Hepatocyte (in vitro differentiated cells): ENCODE results near the gene STRIP1. TPM values are rescaled to one million over a fixed set of nuclear protein-coding genes. Genes with fewer than 3 reads are reported as not detected.

Experiments used
- DNase-seq: peaks from one replicate; pipeline ENCODE4 v3.0.0-alpha.2; 2016; ENCODE audit warnings: low spot score
- H2AFZ ChIP-seq: fragments of 200-600 bp; sonication (generic); 2 replicates; pipeline ENCODE4 v1.6.0; 2016; ENCODE audit warnings: antibody characterized with exemption, mild to moderate bottlenecking
- H3K27ac ChIP-seq: fragments of 200-600 bp; sonication (generic); 2 replicates; pipeline ENCODE4 v1.5.1; 2016; ENCODE audit warnings: mild to moderate bottlenecking
- H3K27me3 ChIP-seq: fragments of 200-600 bp; sonication (generic); 2 replicates; pipeline ENCODE4 v1.6.1; 2016
- H3K36me3 ChIP-seq: fragments of 200-600 bp; sonication (generic); replicated peaks from 2 replicates; pipeline ENCODE4 v1.5.1; 2016; ENCODE audit warnings: low read depth; ENCODE audit not compliant: insufficient read depth
- H3K4me1 ChIP-seq: fragments of 200-600 bp; sonication (generic); 2 replicates; pipeline ENCODE4 v1.5.1; 2016; ENCODE audit warnings: mild to moderate bottlenecking, moderate library complexity; ENCODE audit not compliant: insufficient read depth
- H3K4me2 ChIP-seq: fragments of 200-600 bp; sonication (generic); 2 replicates; pipeline ENCODE4 v1.6.0; 2016
- H3K4me3 ChIP-seq: fragments of 200-600 bp; sonication (generic); 2 replicates; pipeline ENCODE4 v1.5.1; 2016; ENCODE audit warnings: mild to moderate bottlenecking
- H3K79me2 ChIP-seq: fragments of 200-600 bp; sonication (generic); 2 replicates; pipeline ENCODE4 v1.6.0; 2017; ENCODE audit warnings: mild to moderate bottlenecking
- H3K9me2 ChIP-seq: fragments of 200-600 bp; sonication (generic); replicated peaks from 2 replicates; pipeline ENCODE4 v1.6.0; 2017; ENCODE audit warnings: mild to moderate bottlenecking; ENCODE audit not compliant: insufficient read depth
- H3K9me3 ChIP-seq: fragments of 200-600 bp; sonication (generic); 2 replicates; pipeline ENCODE4 v1.5.1; 2016; ENCODE audit warnings: low read depth, mild to moderate bottlenecking
- H4K20me1 ChIP-seq: fragments of 200-600 bp; sonication (generic); 2 replicates; pipeline ENCODE4 v1.6.0; 2016; ENCODE audit warnings: mild to moderate bottlenecking; ENCODE audit not compliant: insufficient read depth, poor library complexity, severe bottlenecking
- CTCF ChIP-seq: fragments of 200-600 bp; sonication (generic); IDR thresholded peaks from 2 replicates; pipeline ENCODE4 v1.5.1; 2016; ENCODE audit warnings: antibody characterized with exemption, mild to moderate bottlenecking; ENCODE audit not compliant: poor library complexity
- EZH2 ChIP-seq: fragments of 200-600 bp; sonication (generic); IDR thresholded peaks from 2 replicates; pipeline ENCODE4 v1.6.1; 2016; ENCODE audit warnings: antibody characterized with exemption, mild to moderate bottlenecking, borderline replicate concordance
- EZH2phosphoT487 ChIP-seq: fragments of 200-600 bp; sonication (generic); IDR thresholded peaks from one replicate; pipeline ENCODE4 v1.6.1; 2018; ENCODE audit warnings: antibody characterized with exemption, mild to moderate bottlenecking, low read depth, moderate library complexity; ENCODE audit not compliant: unreplicated experiment, severe bottlenecking
- WGBS: methylation state at CpG from one replicate; pipeline ENCODE4 v1.1.6; 2016; ENCODE audit warnings: low lambda C conversion rate; ENCODE audit errors: missing lambda C conversion rate; 5-methylcytosine and 5-hydroxymethylcytosine counted together
- polyA plus RNA-seq: library from polyadenylated mRNA; unstranded; fragments of >200 nt; fragmentation: Nextera tagmentation; extraction: Ambion mirVana; gene quantifications from 2 replicates; pipeline ENCODE4 v1.2.1, GENCODE V29; 2016
- total RNA-seq: library from RNA; depleted of rRNA; stranded (reverse); fragments of >200 nt; gene quantifications from 2 replicates; pipeline ENCODE4 v1.2.3, GENCODE V29; 2014

The STRIP1 gene
- total and polyA plus RNA-seq, 2 experiments from 2014 or later, result 29.1 to 44.6 TPM

GRCh38 chr1:110068646-110069403 is 34.4 kb downstream of the STRIP1 start:
- Histone ChIP-seq H4K20me1 (no peaks in the 10 kb centered on the region), H3K9me3 (no peaks in the 10 kb centered on the region), H3K79me2 (no peaks in the 10 kb centered on the region), H2AFZ (no peak overlapping the region), H3K4me2 (peak overlapping the region; percentile 71), H3K27ac (no peak overlapping the region), H3K27me3 (peaks cover 80% of the 10 kb centered on the region), H3K36me3 (no peaks in the 10 kb centered on the region), H3K4me3 (no peak overlapping the region), H3K9me2 (no peaks in the 10 kb centered on the region), H3K4me1 (peaks cover 14% of the 10 kb centered on the region)
- TF ChIP-seq EZH2phosphoT487, result peak; percentile 41
- no peak for TF ChIP-seq CTCF
- TF ChIP-seq EZH2, result peak; percentile 90
- WGBS, result 10% methylated on average over 67 of the region's 68 CpGs
- DNase-seq, result no peak

DNA sequence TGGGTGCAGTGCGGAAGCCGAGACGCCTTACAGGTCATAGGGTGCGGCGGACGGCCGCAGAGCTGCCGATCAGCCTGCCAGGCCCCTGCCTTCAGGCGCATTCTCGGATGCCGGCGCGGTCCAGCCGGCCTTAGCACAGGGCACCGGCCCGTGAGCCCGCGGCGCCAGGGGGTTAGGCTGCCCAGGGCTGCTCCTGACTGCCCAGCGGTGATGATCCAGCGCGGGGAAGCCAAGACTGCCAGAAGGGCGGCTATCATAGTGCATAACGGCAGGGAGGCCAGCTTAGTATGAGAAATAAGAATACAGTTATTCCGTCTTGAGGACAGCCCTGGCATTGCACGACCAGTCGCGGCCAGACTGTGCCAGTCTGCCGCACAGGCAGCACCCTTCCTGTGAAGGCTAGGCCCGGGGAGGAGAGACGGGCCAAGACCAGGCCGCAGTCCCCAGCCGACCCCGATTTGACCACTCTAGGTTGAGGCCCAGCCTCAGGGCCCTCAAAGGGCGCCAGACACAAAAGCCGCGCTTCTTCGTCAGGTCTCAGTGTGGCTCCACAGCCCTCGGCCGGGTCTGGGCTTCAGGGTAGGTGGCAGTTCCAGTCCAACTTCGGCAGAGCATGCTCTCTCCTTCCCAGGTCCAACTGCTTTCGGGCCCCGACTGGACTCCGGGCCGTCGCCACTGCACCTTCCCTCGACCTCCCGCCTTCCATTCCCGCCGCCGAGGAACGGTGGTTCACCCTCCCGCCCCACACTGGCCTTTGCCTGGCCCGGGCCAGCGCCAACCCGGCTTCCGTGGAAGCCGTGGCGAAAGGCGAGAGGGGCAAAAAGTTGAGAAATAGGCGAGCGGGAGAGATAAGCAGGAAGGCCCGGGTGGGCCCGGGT is 35.2 kb downstream of the STRIP1 start:
- H3K27me3 ChIP-seq, result peaks cover 89% of the 10 kb centered on the region
- H3K4me1 ChIP-seq, result peaks cover 14% of the 10 kb centered on the region
- no peaks in the 10 kb centered on the region for H3K9me3 ChIP-seq
- H3K36me3 ChIP-seq, result no peaks in the 10 kb centered on the region
- TF ChIP-seq CTCF, result no peak
- TF ChIP-seq EZH2, result peak; percentile 89
- TF ChIP-seq EZH2phosphoT487, result peak; percentile 21
- H2AFZ ChIP-seq, result peak overlapping the region; percentile 20
- peak overlapping the region; percentile 71 for H3K4me2 ChIP-seq
- WGBS, result 19% methylated on average over 60 of the region's 64 CpGs
- no peaks in the 10 kb centered on the region for H3K79me2 ChIP-seq
- no peak overlapping the region for H3K27ac ChIP-seq
- no peaks in the 10 kb centered on the region for H4K20me1 ChIP-seq
- no peak overlapping the region for H3K4me3 ChIP-seq
- no peak for DNase-seq
- H3K9me2 ChIP-seq, result no peaks in the 10 kb centered on the region

DNA sequence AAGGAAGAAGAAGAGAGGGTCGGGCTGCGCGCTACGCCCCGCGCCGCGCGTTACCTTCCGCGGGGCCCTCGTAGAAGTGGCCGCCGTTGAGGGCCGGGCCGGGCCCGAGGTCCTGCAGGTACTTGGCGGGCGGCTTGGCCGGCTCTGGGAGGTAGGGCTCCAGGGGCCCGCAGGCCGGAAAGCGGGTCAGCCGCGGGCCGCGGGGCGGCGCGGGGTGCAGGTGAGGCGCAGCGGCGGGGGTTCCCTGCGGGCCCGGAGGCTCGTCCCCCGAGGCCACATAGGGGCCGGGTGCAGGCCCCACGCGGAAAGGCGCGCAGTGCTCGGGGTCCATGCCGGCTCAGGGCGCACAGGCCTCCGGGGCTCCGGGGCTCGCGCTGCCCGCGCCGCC is 35.9 kb downstream of the STRIP1 start:
- Histone ChIP-seq H3K4me3 (no peak overlapping the region), H4K20me1 (no peaks in the 10 kb centered on the region), H3K9me3 (no peaks in the 10 kb centered on the region), H3K27me3 (peaks cover 88% of the 10 kb centered on the region), H2AFZ (peak overlapping the region; percentile 20), H3K36me3 (no peaks in the 10 kb centered on the region), H3K79me2 (no peaks in the 10 kb centered on the region), H3K4me2 (peak overlapping the region; percentile 71), H3K9me2 (no peaks in the 10 kb centered on the region), H3K4me1 (peaks cover 14% of the 10 kb centered on the region), H3K27ac (no peak overlapping the region)
- TF ChIP-seq EZH2 (no peak), CTCF (no peak), EZH2phosphoT487 (peak; percentile 83)
- no peak for DNase-seq
- 4% methylated on average over 31 of the region's 52 CpGs for WGBS
